GM11168 (cell line): ENCODE data around the gene PDE4D.

Experiments
- in situ Hi-C: fragments of 300-500 bp; cut with MboI; formaldehyde crosslinking; loops from one replicate; pipeline ENCODE4 v1.12.0; 2022; ENCODE audit warnings: low sequenced_read_pairs; ENCODE audit not compliant: unreplicated experiment

Gene PDE4D

DNA sequence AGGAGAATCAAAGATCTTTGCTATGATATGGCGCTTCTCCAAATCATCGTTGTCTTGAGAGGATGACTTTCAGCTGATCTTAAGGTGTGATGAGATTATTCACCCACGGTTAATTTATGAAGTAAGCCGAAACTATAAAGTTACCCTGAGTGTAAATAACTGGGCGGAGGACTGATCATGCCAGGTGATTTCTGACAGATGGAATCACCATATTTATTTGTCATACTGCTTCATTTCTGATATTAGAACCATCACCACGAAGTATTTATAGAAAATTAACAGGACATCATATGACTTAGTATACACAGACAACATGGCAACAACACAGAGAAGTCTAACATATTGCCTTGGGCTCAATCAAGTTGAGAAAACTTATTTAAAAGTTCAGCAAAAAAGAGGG is 708.8 kb downstream of the PDE4D start:
- in situ Hi-C loops = loop anchor here (10.0 kb wide), 1 partner anchor 190 kb away; no protein-coding TSS in a partner anchor

DNA sequence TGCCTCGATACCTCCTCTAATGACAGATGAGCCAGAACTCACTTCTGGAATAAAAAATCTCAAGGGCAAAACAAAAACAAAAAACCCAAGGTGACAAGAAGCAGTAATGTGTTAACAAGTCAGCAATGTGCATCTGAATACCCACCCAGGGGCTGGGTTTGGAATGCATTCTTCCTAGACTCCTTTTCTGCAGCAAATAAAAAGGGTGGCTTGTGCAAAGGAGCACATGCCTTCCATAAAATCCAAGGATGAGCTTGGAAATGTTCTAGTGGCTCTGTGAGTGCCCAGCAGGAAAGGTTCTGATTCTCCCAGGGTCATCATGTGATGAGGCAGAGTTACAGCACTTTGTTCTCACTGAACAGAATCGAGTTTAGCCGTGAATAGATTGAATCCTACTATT is 710.8 kb downstream of the PDE4D start:
- in situ Hi-C loops = loop anchor here (10.0 kb wide), 1 partner anchor 192 kb away; no protein-coding TSS in a partner anchor

GRCh38 chr5:59180515-59180914 is 713.0 kb downstream of the PDE4D start:
- in situ Hi-C loops = loop anchor here (10.0 kb wide), 1 partner anchor 194 kb away; no protein-coding TSS in a partner anchor

DNA sequence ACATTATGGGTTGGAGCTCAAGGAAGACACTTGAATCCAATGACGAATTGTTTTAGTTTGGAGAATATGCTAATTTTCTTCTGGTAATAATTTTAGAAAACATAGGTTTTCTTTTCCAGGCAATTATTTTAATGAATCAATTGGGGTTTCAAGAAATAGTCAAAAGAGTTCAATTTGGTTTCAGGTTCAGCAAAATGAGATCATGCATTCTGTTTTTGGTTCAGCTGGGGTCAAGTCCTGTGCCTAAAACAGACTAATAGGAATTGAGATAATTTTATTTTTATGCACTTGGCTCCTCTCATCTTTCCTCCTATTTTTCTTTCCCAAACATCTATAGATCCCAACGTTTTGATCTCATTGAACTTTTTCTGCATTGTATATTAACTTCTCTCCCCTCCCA is 713.8 kb downstream of the PDE4D start:
- in situ Hi-C loops = loop anchor here (10.0 kb wide), 3 partner anchors 135 to 285 kb away; no protein-coding TSS in a partner anchor

DNA sequence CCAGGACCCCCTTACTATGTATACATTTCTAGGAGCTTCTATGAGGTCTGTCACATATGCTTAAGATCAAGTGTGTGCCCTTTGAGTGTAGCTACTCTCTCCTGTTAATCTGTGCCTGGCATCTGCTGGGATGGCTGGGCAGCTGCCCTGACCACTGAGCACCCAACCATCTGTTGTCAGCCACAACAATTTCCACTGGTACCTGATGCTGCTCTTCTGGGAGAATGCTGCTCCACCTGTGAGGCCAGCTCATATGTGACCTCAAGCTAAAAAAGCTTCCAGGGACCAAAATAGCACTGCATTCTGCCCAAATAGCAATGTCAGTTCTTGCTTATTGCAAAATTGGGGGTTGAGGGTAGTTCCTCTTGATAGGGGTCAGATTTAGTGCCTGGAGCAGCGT is 715.0 kb downstream of the PDE4D start:
- in situ Hi-C loops = loop anchor here (10.0 kb wide), 2 partner anchors 134 to 284 kb away; no protein-coding TSS in a partner anchor

GRCh38 chr5:59178071-59178470 is 715.5 kb downstream of the PDE4D start:
- in situ Hi-C loops = loop anchor here (10.0 kb wide), 2 partner anchors 133 to 283 kb away; no protein-coding TSS in a partner anchor

GRCh38 chr5:59177644-59178043 is 715.9 kb downstream of the PDE4D start:
- in situ Hi-C loops = loop anchor here (10.0 kb wide), 2 partner anchors 133 to 283 kb away; no protein-coding TSS in a partner anchor

DNA sequence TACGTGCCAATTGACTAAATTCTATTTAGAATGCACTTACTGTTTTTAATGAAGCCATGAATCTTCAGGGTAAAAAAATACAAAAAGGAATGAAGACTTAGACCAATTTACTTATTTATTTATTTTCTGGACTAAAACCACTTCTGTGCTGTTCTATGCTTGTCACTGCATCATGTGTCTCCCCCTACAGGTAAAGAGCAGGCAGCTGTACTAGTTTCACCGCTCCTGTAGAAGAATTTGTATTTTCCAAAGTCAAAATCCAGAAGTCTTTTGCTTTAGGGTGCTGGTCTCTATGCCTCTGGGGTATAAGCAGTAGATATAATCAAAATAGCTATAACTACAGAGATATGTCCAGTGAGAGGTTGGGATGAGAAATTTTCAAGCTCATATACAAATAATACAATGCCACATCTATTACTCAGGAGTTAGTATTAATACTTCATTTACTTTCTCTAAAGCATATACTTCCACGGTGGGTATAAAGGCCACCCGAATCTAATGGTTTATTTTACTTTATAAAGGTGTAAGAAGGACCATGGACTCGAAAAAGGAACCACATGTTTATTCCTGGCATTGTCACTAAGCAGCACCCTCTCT is 719.2 kb downstream of the PDE4D start:
- in situ Hi-C loops = loop anchor here (10.0 kb wide), 2 partner anchors 130 to 280 kb away; no protein-coding TSS in a partner anchor

GRCh38 chr5:59173578-59173977 is 719.9 kb downstream of the PDE4D start:
- in situ Hi-C loops = loop anchor here (10.0 kb wide), 2 partner anchors 129 to 279 kb away; no protein-coding TSS in a partner anchor

DNA sequence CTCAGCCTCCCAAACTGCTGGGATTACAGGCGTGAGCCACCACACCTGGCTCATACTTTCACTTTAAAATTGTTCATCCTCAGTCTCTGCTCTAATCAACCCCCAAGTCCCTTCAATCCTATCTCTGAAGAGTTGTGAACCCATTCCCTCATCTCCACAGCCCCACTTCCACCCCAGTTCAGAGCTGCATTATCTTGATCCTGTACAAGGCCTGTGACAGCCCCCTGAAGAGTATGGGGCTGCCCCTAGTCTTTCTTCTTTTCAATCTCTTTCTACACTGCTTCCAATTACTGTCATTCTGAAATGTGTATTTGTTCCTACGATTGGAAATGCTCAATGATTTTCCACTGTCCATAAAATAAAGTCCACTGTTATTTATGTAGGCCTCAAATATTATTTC is 722.4 kb downstream of the PDE4D start:
- in situ Hi-C loops = loop anchor here (10.0 kb wide), 2 partner anchors 126 to 276 kb away; no protein-coding TSS in a partner anchor

DNA sequence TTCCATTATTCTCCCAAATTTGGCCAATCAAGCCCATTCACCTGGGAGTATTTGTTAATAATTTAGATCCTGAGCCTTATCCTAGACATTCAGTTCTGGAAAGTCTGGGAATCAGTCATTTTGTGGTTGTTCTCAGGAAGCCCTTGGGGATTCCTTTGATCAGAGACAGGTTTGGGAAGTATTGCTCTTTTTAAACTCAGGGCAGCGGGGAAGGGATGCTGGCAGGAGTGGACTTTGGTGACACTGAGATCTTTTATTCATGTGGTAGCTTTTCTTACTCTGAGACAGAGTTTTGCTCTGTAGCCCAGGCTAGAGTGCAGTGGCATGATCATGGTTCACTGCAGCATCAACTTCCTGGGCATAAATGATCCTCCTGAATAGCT is 723.8 kb downstream of the PDE4D start:
- in situ Hi-C loops = loop anchor here (10.0 kb wide), 2 partner anchors 125 to 275 kb away; no protein-coding TSS in a partner anchor

GRCh38 chr5:59169081-59169767 is 724.3 kb downstream of the PDE4D start:
- in situ Hi-C loops = no loop called here

- in situ Hi-C loops = no loop called here
These were observed 725.5 kb downstream of the PDE4D start for GRCh38 chr5:59168067-59168466.

- in situ Hi-C loops = no loop called here
These were observed 729.3 kb downstream of the PDE4D start for GRCh38 chr5:59164041-59164830.

- in situ Hi-C loops = no loop called here
These were observed 732.1 kb downstream of the PDE4D start for GRCh38 chr5:59161221-59162105.

DNA sequence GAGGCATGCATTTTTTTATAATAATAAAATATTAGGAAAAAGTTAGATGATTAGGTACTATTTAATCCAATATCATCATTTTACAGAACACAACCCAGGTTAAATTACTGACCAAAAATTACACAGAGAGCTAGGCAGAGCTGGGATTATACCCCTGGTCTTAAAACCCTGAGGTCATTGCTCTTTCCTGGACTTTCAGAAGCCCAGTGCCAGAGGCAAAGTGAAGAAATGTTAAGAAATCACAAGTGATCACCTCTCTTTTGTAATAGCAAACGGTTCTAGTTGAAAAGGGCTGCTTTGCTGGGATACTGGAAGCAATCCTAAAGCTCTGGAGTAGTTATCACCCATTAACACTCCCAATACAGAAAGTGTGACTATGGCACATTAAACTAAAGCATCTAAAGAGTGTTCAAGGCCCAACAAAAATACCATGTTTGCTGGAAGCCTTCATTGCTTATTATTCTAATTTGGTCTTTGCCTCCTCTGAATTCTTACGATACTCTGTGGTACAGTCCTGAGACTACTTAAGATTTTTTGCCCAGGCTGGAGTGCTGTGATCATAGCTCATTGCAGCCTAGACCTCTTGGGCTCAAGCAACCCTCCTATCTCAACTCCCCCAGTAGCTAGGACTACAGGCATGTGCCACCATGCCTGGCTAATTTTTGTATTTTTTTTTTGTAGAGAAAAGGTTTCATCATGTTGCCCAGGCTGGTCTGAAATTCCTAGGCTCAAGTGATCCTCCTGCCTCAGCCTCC is 734.7 kb downstream of the PDE4D start:
- in situ Hi-C loops = no loop called here

- in situ Hi-C loops = no loop called here
These were observed 735.4 kb downstream of the PDE4D start for GRCh38 chr5:59158165-59158564.

- in situ Hi-C loops = no loop called here
These were observed 736.5 kb downstream of the PDE4D start for GRCh38 chr5:59157068-59157467.

- in situ Hi-C loops = no loop called here
These were observed 740.8 kb downstream of the PDE4D start for GRCh38 chr5:59152701-59153245.
